Progenitor cell of endocrine pancreas (in vitro differentiated cells): ENCODE data around the gene DPP4. TPM values are rescaled to one million over a fixed set of nuclear protein-coding genes. Genes with fewer than 3 reads are reported as not detected.

Source experiments
- DNase-seq: peaks from one replicate; pipeline ENCODE4 v3.0.0; 2021; ENCODE audit warnings: low spot score; ENCODE audit not compliant: unreplicated experiment
- H3K27ac Mint-ChIP-seq: 2 replicates; pipeline ENCODE4 v1.8.0; 2021; ENCODE audit warnings: mild to moderate bottlenecking, moderate library complexity, mixed read lengths
- H3K27me3 Mint-ChIP-seq: 2 replicates; pipeline ENCODE4 v1.8.0; 2021; ENCODE audit warnings: mixed read lengths
- H3K36me3 Mint-ChIP-seq: 2 replicates; pipeline ENCODE4 v1.8.0; 2022; ENCODE audit warnings: mixed read lengths; ENCODE audit not compliant: insufficient read depth
- H3K4me1 Mint-ChIP-seq: 2 replicates; pipeline ENCODE4 v1.8.0; 2021; ENCODE audit warnings: low read depth, mixed read lengths
- H3K4me3 Mint-ChIP-seq: 2 replicates; pipeline ENCODE4 v1.8.0; 2021; ENCODE audit warnings: low read depth, mild to moderate bottlenecking, moderate library complexity, mixed read lengths
- H3K9me3 Mint-ChIP-seq: 2 replicates; pipeline ENCODE4 v1.8.0; 2021; ENCODE audit warnings: low read depth, mixed read lengths
- CTCF ChIP-seq: fragments of 200-600 bp; sonication (generic); IDR thresholded peaks from one replicate; pipeline ENCODE4 v1.5.0; 2021; ENCODE audit warnings: antibody characterized with exemption, mild to moderate bottlenecking; ENCODE audit not compliant: unreplicated experiment
- total RNA-seq: library from RNA; stranded (reverse); gene quantifications from 2 replicates; pipeline ENCODE4 v1.2.1, GENCODE V29; 2021

DPP4 gene
- total RNA-seq, 1 donor from 2014 or later, result 3.2 TPM

- peaks cover 14% of the 10 kb centered on the region for H3K27me3 Mint-ChIP-seq
- H3K4me3 Mint-ChIP-seq, result no peak overlapping the region
- DNase-seq, result no peak
- no peaks in the 10 kb centered on the region for H3K9me3 Mint-ChIP-seq
- H3K4me1 Mint-ChIP-seq, result no peaks in the 10 kb centered on the region
- H3K36me3 Mint-ChIP-seq, result no peaks in the 10 kb centered on the region
- TF ChIP-seq CTCF, result no peak
- H3K27ac Mint-ChIP-seq, result no peak overlapping the region
Measured at GRCh38 chr2:162000431-162000830, 73.6 kb downstream of the DPP4 start.

- Mint-ChIP-seq H3K36me3 (no peaks in the 10 kb centered on the region), H3K27ac (no peak overlapping the region), H3K4me1 (no peaks in the 10 kb centered on the region), H3K9me3 (no peaks in the 10 kb centered on the region), H3K27me3 (peaks cover 18% of the 10 kb centered on the region), H3K4me3 (no peak overlapping the region)
- no peak for TF ChIP-seq CTCF
- no peak for DNase-seq
Measured at GRCh38 chr2:161999321-161999720, 74.7 kb downstream of the DPP4 start.

DNA sequence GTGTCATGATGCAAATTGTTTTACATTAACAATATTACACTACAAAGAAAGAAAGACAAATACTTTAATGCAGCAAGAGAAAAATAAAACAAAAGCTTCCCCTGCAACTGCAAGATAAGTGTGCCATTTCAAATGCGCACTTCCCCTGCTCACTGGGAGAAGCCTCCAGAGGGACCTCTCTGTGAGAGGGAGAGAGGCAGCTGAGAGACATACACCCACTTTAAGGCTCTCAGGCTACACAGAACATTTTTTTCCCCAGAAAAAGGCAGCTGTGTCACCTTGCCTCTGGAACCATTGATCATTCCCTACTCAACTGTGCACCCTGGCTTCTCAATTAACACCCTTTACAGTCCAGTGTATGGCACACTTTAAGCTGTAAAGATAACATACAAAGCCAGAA is 75.2 kb downstream of the DPP4 start:
- peaks cover 14% of the 10 kb centered on the region for H3K27me3 Mint-ChIP-seq
- TF ChIP-seq CTCF, result no peak
- H3K4me3 Mint-ChIP-seq, result no peak overlapping the region
- H3K27ac Mint-ChIP-seq, result no peak overlapping the region
- H3K36me3 Mint-ChIP-seq, result no peaks in the 10 kb centered on the region
- no peak for DNase-seq
- H3K9me3 Mint-ChIP-seq, result no peaks in the 10 kb centered on the region
- no peaks in the 10 kb centered on the region for H3K4me1 Mint-ChIP-seq

- H3K27ac Mint-ChIP-seq, result no peak overlapping the region
- H3K4me1 Mint-ChIP-seq, result no peaks in the 10 kb centered on the region
- no peaks in the 10 kb centered on the region for H3K36me3 Mint-ChIP-seq
- TF ChIP-seq CTCF, result no peak
- no peak overlapping the region for H3K4me3 Mint-ChIP-seq
- no peak for DNase-seq
- H3K9me3 Mint-ChIP-seq, result no peaks in the 10 kb centered on the region
- peaks cover 15% of the 10 kb centered on the region for H3K27me3 Mint-ChIP-seq
Measured at GRCh38 chr2:161997916-161998471, 76.0 kb downstream of the DPP4 start.

GRCh38 chr2:161995553-161996016 is 78.4 kb downstream of the DPP4 start:
- H3K9me3 Mint-ChIP-seq, result no peaks in the 10 kb centered on the region
- H3K27me3 Mint-ChIP-seq, result peaks cover 18% of the 10 kb centered on the region
- DNase-seq, result no peak
- no peaks in the 10 kb centered on the region for H3K4me1 Mint-ChIP-seq
- no peak overlapping the region for H3K4me3 Mint-ChIP-seq
- H3K36me3 Mint-ChIP-seq, result no peaks in the 10 kb centered on the region
- TF ChIP-seq CTCF, result no peak
- no peak overlapping the region for H3K27ac Mint-ChIP-seq
